GM18517 (cell line): ENCODE results near the gene ITGB5.

Source experiments
- ATAC-seq: cut with Tn5 transposase; IDR thresholded peaks from one replicate; pipeline ENCODE4 v1.9.1; 2021; ENCODE audit warnings: mild to moderate bottlenecking, moderate library complexity; ENCODE audit not compliant: unreplicated experiment

ITGB5 gene

DNA sequence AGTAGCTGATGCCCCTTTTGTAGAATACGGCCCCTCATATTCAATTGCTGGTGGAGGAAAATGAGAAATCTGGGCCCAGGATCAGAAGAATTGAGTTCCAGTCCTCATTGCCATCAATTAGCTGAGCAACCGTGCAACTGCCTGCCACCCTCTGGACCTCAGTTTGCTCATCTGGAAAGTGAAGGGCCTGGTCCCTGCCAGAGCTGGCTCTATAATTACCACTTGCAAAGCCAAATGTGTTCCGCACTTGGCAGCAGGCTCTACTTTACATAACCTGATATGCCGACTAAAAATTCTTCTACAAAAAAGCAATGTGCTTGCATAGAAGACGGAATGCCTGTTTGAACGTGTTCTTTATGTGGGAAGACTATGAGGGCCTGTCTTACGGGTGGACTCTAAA, 8.6 kb upstream of the ITGB5 start:
- ATAC-seq = no peak

DNA sequence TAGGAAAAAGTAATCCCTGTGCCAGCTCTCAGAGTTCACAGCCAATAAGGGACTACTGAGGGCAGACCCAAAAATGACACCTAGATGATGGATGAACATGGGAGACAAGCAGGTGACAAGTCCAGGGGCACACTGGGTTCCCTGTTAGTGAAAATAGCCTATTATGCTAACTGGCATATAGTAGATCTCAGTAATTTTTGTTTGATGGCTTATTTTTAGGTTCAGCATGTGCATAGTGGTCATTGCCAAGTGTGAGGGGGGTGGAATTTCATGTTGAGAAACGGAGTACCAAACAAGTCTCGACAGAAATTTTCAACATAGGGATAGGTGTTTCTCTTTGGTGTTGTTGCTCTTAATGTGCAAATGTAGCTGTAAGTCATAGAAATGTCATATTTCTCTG, 6.4 kb upstream of the ITGB5 start:
- ATAC-seq = no peak

DNA sequence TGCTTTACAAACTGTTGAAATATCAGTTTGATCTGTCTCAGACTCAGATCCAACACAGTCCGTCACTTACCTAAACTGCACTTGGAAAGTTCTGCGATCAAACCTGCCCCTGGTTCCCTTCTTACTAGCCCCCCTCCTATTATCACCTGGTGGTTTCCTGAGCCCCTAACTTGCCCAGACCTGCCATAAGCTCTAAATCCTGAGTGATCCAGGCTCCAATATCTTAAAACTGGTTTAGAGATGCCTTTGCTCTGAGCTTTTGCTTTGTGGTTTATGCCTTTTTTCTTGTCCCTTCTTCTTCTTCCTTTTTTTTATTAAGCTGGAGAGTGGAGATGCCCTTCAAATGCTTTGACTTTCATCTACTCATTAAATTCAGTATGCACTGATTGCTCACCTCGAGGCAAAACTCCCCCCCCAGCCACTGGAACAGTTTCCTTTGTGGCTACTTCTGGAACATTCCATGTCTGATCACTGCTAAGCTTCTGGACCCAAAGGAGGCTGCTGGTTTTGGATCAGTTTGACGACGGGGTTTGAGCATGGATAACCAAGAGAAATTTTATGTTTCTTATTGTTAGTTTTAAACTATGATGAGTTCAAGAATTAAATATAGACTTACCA, 3.5 kb upstream of the ITGB5 start:
- no peak for ATAC-seq

DNA sequence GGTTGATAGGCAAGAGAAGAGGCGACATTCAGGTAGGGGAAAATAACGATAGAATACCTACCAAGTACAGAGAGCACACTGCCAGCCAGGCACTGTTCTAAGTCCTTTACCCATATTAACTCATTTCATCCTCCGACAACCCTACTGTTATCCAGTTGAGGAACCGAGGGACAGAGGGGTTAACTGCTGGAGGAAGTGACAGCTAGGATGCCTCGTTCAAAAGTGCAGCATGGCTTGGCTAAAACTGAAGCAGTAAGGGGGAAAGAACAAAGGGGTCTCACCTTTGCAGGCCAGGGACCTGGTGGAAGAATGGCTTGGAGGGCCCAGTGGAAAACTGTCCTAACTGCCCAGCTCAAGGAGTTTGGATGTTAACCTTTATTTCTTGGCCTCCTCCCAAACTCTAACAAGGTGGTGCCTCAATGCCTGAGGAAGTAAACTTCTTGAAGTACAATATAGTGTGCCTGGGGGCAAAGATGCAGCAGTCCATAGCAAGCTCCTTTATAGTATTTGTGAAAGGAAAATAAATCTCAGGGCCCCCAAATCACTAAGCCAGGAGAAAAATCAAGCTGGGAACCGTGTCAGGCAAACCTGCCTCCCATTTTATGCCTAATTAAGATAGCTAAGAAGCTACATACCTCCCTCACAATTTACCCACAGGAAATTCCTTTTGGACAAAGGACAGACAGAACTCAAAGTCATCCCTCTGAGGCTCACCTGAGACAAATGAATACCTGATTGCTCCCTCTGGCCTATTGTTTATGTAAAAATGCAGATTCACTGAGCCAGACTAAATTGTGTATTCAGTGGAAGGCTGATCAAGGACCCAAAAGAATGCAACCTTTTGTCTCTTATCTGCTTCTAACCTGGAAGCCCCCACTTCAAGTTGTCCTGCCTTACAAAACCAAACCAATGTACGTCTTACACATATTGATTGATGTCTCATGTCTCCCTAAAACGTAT, 1.6 kb upstream of the ITGB5 start:
- no peak for ATAC-seq

DNA sequence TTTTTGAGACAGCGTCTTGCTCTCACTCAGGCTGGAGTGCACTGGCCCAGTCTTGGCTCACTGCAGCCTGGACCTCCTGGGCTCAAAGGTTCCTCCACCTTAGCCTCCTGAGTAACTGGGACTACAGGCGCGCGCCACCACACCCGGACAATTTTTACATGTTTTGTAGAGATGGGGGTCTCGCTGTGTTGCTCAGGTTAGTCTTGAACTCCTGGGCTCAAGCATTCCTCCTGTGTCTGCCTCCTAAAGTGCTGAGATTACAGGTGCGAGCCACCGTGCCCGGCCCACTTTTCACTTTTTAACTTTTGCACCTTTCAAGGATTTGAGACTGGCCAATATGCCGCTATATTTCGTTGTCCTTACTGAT, 750 bp upstream of the ITGB5 start:
- ATAC-seq = no peak

DNA sequence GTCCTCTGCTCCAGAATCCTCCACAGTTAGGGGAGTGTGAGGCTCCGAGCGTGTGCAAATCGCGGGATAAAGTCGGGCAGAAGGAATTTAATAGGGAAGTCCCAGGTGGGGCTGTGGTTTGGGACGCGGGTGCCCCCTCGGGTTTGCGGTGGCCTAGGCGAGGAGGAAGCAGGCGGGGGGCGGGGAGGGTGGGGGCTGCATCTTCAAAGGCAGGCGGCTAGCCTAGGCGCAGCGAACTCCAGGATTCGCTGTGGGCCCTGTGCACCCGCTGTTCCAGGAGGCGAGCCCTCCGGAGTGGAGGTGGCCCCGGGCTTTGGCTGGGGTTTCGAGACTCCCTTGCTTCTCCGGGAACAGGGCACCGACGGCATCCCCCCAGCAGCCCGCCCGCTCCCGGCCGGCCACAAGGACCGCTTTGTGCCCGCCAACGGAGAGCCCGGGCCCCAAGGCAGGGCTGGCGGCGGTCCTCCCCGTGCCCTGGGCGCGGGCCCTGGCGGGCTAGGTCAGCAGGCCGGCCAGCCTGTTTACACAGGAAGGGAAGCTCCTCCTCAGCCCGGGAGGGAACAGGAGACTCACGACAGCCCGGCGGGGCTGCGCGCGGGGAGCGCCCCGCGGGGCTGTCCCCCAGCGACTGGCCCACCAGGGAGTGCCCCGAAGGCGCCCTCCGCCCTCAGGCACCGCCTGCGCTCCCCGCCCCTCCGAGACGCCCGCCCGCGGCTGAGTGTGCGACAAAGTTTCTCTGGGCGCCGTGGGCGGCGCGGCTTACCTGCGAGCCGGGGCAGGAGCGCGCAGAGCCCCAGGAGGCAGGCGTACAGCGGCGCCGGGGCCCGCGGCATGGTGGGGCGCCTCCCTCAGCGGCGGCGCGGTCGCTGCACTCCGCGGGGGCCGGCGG, 753 bp downstream of the ITGB5 start:
- ATAC-seq = peak; percentile 48

DNA sequence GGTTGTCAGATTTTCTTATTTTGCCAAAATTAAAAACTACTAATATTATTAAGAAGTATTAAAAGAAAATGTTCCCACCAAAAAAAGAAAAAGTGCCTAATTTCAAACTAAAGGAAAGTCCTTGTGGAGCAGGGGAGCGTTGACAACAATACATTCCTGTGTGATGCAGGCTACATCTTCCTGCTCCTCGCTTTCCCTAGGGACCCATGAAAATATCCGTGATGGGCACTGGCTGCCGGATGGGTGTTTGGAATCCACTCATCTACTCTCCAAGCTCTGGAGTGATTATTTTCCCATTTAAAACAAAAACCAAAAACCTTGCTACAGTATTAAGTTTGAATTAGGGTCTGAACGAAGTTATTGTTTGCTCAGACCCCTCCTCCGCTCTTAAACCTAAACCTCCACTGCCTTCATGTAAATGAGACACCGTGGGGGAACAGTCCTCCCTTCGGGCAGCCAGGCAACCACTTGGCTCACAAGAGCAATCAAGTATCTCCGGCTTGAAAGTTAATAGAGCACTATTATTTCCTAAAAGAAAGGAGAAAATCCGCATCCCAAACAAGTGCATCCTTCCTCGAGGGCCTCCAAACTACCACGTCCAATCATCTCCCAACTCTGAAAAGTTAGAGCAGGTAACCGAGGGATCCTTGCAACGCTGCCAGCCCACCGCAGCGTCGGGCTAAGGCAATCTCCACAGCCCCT, 1.5 kb downstream of the ITGB5 start:
- ATAC-seq = no peak

DNA sequence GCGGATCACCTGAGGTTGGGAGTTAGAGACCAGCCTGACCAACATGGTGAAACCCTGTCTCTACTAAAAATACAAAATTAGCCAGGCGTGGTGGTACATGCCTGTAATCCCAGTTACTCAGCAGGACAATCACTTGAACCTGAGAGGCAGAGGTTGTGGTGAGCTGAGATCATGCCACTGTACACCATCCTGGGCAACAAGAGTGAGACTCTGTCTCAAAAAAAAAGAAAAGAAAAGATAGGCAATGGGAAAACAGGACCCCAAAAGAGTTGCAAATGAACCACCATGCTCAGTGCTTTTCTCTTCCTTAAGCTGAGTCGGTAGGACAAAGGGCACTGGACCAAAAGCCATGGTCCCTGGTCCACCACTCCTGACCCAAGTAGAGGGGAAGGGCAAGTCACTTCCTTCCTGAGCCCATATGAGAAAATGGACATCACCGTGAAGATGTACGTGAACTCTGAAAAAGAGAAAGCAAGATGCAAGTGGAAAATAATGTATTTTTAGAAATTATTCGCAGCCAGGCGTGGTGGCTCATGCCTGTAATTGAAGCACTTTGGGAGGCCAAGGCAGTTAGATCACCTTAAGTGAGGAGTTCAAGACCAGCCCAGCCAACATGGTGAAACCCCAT, 2.6 kb downstream of the ITGB5 start:
- ATAC-seq = no peak

DNA sequence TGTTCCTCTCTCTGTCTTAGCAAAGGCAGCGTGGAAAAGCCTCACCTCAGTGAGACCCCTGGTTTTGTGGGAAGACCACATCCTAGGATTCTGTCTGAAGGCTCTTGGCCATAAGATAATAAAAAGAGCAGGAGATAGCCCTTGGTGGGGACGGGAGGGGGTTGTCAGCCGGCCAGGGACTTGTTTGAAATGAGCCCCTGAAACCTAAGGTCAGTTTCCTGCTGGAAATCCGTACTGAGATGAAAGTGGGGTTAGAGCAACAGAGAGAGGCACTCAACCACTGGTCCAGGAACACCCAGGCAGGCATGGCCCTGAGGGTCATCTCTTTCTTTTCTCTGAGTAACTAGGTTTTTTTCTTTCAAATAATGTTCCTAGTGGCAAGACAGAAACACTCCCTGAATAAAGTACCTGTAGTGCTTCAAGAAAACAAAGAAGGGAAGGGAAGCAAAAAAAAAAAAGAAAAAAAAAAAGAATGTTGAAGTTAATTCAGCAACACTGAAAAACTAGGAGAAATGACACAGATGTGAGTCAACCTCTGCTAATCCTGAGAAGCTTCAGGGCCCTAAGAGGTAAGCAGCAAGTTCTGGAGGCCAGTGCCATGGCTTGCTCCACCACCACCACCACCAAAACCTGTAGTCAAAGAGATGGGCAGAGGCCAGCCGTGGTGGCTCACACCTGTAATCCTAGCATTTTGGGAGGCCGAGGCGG, 3.2 kb downstream of the ITGB5 start:
- no peak for ATAC-seq

DNA sequence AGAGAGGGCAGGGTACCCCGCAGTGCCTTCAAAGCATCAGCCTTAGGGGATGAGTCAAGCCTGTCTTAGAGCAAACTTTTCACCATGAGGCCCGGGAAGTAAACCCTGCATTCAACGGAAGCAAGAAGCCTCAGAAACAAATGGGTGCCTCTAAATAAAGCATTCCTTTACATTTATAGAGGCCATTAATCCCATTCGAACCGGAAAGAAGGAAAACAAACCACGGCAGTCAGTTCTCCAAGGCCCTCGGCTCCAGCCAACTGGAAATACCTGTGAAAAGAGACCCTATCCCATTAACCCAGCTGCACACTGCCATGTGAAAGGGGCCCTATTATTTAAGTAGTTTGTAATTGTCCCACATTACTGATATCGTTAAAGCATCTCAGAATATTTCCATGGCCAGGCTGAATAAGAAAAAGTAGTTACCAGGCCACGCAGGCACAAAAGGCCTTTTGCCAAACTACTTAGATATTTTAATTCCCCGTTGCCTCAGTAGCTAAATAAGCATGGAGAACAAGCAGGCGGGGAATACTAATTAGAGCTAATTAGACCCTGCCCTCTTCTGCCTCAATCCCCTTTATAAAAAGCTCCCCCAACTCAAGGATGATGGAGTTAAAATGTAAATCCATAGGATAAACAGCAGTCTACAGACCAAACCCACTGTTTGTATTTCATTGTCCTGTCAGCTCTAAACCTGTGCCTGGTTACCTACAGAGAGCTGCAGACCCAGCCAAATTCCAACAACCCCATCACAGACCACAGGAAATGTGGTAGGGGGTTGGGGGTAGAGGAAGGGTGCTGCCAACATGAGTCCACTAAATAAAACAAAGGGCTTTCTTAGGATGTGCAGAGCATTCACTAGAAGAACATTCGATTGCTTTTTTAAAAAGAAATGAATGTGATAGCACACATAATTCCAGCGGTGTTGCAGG, 4.1 kb downstream of the ITGB5 start:
- ATAC-seq = no peak

DNA sequence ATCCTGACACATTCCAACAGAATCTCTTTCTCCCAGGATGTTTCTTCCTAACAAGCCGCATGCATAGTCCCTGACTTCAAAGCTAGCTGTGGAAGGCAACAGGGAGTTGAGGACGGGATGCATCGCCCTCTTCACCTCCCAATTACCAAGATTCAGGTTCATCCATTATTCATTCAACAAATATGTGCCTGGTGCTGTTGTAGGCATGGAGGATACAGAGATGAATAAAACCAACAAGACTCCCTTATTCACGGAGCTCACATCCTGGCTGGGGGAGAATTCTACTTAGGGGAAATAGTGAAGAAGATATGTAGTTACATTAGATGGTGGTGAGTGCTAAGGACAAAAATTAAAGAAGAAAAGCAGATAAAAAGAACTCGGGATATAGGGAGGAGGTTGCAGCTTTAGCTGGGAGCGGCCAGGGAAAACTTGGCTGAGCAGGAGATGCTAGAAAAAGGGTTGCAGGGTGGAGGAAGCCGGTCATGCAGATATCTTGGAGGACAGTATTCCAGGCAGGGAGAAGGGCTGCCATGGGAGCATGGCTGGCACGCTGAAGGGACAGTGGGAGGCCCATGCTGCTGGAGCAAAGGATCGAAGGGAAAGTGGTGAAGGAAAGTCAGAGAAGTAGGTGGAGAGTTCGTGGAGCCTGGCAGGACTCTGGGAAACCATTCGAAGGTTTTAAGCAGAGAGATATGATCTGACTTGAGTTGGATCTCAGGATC, 5.0 kb downstream of the ITGB5 start:
- no peak for ATAC-seq

DNA sequence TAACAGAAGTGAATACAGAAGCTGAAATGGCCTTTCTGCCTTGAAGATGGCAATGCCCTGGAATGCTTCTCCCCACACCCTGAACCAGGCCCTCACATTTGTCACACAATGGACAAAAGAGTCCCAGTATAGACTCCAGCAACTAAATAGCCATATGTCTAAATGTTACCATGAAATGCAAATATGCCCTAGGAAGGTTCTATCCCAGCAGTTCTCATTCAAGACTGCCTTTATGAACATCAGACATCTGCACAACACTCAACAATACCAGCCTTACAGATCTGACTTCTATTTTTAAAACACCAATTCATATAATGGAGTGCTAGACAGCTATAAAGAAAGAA, 7.9 kb downstream of the ITGB5 start:
- no peak for ATAC-seq

DNA sequence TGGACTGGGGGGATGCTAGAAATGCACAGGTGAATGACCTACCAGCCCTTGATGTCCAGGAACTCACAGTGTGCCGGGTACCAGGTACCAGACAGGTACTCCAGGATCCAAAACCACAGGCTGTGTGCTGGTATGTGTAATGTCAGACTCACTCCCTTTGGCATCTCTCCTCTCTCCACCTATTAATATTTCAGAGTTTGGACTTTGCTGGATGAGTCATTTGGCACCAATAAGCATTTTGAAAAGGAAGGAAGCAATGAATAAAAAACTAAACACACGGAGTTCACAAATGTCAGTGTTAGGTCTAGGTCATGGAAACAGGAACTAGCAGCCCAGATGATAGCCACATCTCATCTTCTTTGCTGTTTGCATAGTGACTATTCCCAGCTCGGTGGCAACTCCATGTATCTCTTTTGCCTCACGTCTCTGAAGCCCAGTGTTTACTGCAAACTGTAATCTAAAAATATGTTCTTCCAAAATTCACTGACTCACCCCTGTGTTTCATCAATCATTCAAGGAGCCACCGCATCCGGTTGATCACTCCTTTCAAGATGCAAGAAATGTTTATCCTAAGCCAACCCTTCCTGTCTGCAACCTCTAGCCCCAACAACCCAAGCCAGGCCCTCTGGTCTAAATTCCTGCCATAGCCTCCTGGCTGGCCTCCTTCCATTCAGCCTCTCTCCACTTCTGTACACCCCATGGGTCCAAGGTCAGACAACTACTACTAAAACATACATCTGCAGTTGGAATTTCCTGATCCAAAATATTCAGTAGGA, 8.4 kb downstream of the ITGB5 start:
- no peak for ATAC-seq

DNA sequence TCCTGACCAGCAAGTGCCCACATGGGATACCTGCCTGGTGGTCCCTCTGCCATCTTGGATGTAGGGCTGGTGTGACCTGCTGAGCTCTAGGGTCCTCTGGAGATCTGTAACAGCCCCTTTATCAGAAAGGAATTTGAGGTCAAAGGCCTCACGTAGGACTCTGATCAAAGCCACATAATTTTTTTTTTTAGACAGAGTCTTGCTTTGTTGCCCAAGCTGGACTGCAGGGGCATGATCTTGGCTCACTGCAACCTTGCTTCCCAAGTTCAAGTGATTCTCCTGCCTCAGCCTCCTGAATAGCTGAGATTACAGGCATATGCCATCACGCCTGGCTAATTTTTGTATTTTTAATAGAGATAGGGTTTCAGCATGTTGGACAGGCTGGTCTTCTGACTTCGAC, 9.5 kb downstream of the ITGB5 start:
- ATAC-seq = no peak

DNA sequence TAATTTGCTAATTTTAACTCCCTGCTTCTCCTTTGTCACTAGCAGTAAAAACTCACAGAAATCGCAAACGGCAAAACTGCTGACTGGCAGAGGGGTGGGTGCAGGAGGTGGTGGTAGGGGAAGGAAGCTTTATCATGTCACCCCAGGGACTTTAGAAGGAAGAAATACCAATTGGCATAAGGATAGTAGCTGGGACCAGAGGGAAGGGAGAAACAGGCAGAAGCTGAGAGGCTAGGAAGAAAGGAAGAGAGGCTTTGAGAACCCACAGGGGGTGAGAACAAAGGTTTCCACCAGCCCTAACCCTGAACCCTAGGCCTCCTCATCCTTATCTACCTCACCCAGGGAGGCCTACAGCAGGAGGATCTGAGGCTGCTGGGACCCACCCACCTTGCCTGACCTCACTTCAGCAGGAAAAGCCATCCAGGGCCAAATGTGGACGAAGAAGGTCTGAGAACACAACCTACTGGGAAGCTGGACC, 10.7 kb downstream of the ITGB5 start:
- ATAC-seq = no peak

DNA sequence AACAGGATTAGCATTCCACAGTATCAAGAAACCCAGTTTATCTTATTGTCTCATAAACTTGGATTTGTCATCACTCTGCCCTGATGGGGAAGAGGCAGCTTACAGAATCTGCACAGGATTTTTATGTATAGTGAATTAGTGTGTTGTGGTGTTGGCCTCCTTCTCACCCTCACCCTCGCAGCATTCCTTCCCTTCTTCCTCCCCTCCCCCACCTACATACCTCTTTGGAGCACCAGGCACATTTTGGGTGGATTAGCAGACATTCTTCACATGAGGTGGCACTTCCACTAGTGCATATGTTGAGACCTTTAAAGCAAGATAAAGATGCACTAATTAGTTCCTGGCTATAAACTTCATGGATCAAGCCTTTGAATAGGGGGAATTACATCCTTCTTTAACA, 13.9 kb downstream of the ITGB5 start:
- ATAC-seq = no peak

DNA sequence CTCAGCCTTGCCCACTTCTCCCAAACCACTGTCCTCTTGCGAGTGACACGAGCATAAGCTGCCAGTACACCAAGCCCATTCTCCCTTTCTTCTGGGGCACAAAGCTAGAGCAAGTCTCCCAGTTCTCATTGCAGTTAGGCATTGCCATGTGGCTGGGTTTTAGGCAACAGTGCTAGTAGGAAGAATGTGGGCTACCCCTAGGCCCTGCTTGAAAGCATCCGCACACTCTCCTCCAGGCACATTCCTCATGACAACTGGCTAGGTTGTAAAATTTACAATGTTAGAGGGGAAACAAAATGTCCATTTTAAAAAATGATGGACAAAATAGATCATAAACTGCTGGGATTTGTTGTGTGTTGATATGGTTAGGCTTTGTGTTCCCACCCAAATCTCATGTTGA, 19.7 kb downstream of the ITGB5 start:
- ATAC-seq = no peak
